Frontal cortex (tissue), 4 donors: ENCODE results near the gene E2F4. TPM values are rescaled to one million over a fixed set of nuclear protein-coding genes. Genes with fewer than 3 reads are reported as not detected.

Source experiments
- DNase-seq, 2 donors: peaks; one replicate each; pipeline ENCODE4 v3.0.0; 2012; ENCODE audit warnings: low spot score in 2 of 2
- FAIRE-seq: peaks from 2 replicates; lab custom pipeline; 2012; peaks lifted over from hg19 to GRCh38; lab: Jason Lieb, UNC
- total RNA-seq: library from RNA; depleted of rRNA; stranded (reverse); fragments of >200 nt; gene quantifications from one replicate; pipeline ENCODE4 v1.2.3, GENCODE V29; 2014
- donor health status: control.
- donor health status: control.
- donor health status: control.

The E2F4 gene
- total RNA-seq, 1 donor from 2014 or later = 19.6 TPM

GRCh38 chr16:67170949-67171649 is 20.9 kb upstream of the E2F4 start:
- DNase-seq = no peak
- no peak for FAIRE-seq

DNA sequence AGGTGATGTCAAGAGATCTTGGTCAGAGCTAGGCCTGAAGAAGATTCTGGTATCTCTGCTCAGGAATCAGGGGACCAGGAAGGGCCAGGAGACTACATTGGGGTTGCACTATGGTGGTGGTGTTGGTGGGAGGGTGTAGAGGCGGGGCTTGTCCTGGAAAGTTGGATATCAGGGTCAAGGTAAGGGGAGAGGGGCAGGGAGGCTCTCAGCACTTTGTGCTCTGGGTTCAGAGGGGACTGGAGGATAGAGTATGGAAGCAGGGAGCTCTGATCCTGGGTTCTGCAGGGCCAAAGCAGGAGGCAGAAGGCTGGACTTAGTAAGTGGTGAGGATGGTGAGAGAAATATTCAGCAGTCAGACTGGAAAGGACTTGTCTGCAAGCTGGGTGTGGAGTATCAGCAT is 18.6 kb upstream of the E2F4 start:
- no peak for FAIRE-seq
- no peak for DNase-seq

DNA sequence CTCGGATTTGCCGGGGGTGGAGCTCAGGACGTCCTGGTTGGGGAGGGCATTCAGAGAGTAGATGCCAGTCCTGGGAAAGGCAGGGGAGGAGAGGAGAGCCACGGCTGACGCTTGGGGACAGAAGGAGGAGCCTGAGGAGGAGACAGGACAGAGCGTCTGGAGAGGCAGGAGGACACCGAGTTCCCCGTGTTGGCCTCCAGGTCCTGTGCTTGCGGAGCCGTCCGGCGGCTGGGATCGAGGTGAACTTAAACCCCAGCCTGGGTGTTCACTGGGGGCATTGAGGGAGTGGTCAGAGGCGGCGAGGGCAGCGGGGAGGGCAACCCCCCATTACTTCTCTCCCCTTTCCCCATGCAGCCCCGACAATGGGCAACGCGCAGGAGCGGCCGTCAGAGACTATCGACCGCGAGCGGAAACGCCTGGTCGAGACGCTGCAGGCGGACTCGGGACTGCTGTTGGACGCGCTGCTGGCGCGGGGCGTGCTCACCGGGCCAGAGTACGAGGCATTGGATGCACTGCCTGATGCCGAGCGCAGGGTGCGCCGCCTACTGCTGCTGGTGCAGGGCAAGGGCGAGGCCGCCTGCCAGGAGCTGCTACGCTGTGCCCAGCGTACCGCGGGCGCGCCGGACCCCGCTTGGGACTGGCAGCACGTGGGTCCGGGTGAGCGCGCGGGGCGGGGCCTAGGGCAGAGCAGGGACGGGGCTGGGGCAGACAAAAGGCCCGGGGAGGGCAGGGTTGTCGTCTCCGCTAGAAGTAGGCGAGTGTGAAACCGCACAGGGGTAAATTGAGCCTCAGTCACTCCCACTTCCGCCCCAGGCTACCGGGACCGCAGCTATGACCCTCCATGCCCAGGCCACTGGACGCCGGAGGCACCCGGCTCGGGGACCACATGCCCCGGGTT is 17.9 kb upstream of the E2F4 start:
- FAIRE-seq = no peak

GRCh38 chr16:67174706-67175231 is 17.2 kb upstream of the E2F4 start:
- FAIRE-seq = no peak
- DNase-seq = no peak

More for the DNA sequence above, 17.9 kb upstream of the E2F4 start:
- DNase-seq = peak; percentile 82 to 84

- no peak for FAIRE-seq
- DNase-seq = no peak
These were observed 15.3 kb upstream of the E2F4 start for GRCh38 chr16:67176662-67177061.

DNA sequence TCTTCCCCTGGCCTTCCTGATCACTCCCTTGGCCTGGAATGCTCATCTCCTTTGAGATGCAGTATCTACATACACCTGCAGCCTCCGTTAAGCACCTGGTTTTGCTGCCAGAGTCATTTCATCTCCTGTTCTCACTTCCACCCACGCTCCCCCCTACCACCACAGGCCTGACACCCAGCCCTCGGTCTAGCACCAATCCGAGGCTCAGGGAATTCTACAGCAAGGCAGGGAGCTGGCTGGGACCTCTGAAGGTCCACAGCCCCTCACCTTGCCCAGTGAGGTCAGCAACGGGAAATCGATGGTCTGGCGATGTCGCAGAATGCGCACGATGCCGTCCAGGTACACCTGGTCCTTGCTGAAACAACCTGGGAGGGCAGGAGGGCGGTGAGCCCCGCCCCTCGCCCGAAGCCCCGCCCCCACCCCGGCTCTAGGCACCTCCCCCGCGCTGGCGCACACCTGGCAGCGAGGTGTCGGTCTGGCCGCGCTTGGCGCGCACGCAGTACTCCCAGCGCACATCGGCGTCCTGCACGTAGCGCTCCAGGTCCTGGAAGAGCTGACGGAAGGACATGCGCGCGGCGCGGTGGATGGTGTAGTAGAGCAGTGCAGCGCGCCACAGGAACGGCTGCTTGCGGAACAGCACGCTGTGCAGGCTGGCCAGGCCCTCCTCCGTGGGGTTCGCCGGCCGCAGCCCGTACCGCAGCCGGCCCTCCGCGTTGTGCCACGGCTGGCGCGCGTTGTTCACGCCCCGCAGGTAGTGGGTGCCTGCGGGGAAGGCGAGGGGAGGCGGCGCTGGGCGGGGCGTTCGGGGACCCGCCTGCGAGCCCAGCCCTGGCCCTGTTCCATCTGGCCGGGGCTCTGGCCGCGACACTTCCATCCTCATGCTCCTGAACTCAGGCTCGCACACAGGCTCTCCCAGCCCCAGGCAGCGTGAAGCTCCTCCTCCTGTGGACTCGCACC is 13.9 kb upstream of the E2F4 start:
- FAIRE-seq (no peak), DNase-seq (no peak)

DNA sequence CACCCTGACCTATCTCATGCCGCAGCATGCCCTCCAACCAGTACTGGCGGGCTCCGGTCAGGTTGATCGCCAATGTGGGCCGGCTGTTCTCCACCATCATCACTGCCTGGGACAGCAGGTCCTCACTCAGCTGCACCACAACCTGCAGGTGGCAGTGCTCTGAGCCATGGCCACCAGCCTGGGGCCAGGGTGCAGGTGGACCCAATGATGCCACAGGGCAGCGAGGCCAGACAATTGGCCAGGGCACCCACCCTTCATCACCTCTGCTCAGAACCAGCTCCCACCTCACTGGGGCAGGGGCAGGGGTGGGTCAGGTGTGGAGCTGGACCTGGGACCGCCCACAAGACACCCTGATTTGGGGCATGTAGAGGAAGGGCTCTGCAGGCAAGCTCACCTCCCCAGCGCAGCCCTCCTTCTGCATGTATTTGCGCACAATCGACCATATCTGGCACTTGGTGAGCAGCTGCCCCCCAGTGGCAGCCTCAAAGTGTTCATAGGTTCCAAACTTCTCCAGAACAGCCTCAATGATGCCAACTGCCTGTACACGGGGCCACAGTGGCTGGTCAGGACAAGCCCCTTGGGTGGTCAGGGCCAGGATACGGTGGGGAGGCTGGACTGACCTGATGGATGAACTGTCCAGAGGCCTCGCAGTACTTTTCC is 12.4 kb upstream of the E2F4 start:
- no peak for DNase-seq
- FAIRE-seq = no peak

DNA sequence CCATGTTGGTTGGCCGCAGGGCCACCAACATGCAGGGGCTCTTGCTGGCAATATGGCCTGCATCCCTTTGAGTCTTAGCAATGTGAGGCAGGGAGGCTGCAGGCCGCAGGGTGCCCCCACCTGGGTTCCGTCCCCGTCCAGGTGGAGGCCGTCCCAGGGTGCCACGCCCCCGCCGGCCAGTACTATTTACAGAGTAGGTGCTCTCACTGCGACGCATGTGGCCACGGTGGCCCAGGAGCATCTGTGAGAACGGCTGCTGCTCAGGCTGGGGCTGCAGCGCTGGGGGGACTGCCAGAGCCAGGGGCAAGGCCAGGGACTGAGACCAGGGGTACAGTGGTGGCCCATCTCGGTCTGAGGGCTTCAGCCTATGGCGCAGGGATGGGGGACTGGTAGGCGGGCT is 11.8 kb upstream of the E2F4 start:
- no peak for FAIRE-seq
- no peak for DNase-seq

GRCh38 chr16:67181346-67181745 is 10.6 kb upstream of the E2F4 start:
- no peak for DNase-seq
- FAIRE-seq = no peak

DNA sequence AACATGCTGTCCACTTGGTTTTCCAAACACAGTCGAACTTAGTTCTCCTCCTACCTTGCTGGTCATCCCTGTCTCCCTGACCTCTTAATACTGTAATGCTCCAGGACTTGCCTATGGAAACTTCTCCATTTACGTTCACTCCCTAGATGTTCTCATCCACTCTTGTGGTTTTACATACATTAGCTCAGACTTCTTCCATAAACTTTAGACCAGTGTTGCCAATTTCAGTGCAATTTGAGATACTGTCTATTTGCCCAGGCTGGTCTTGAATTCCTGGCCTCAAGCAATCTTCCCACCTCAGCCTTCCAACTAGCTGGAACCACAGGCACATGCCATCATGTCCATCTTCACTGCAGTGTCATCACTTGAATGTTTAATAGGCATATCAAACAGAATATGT is 9.7 kb upstream of the E2F4 start:
- FAIRE-seq = no peak
- no peak for DNase-seq

DNA sequence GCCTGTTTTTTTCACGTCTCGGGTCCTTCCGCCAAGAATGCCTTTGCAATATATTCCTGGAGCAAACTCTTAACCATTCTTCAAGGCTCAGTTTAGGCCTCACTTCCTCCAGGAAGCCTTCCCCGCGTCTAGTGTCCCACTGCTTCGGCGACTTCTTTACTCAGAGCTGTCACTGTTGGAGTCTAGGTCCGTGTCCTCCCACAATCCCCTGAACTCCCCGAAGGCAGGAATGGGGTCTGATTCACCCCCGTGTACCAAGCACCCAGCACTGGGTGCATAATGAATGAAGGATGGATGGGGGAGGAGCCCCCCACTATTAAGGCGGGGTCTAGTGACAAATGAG is 8.7 kb upstream of the E2F4 start:
- no peak for DNase-seq
- FAIRE-seq = no peak

DNA sequence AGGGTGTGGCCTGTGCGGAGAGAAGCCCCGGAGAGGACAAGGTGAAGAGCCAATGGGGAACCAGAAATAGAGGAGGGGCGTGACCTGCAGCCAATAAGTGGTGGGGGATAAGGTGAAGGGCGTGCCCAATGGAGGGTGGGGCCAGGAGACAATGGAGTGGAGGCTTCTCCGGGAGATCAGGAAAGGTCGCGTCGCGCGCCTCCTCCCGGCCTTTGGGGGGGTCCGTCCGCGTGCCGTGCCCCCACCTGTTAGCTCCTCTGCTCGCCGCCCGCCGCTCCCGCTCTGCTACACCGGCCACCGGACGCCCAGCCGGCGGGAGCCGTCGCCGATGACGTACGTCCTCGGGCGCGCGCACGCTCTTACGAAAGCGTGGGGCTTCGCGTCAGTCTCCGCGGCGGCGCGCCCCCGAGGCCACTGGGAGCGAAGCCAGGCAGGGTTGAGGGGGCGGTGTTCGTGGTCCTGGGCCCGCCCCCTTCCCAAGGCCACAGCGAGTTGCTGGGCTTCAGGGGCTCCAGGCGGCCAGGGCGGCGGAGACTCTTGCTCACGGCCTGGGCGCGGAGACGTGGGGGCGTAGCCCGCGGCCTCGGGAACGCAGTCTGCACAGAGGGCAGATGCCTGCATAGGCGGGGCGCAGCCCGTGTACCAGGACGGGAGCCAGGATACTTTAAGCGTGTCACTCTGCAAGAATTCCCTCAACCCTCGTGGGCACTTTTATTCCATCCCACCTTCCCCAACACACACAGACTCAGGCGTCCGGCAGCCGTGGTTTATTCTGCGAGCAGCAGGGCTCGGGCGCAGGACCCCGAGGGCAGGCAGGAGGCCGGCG is 8.1 kb upstream of the E2F4 start, which contains the start of gene MATCAP1:
MATCAP1 (minus strand) TSS at position 337 of the 826 bp plus-strand sequence. CDS start 3,353 bp downstream, outside the sequence.
- DNase-seq (peak; percentile 98 to 99), FAIRE-seq (peak; percentile 75)

DNA sequence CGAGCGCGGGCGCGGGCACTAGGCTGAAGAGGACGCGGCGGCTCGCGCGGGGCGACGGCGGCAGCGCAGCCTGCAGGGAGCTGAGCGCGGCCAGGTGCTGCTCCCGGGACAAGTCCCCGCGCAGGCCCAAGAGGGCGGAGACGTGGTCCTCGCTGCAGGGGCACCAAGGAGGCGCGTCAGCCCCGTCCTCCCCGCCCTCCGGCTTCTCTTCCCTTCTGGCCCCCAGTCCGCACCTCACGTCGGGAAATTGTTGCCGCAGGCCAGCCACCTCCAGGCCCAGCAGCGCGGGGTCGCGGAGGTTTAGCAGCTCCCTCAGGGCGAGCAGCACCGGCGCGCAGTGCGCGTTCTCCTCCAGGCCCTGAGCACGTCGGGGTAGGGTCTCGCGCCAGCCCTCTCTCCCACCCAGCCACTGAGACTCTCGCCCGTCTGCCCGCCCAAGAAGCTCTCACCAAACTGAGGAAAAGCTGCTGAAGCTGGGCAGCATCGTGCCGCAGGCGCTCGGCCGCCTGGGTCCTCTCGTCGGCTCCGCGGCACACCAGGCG is 7.4 kb upstream of the E2F4 start:
- no peak for FAIRE-seq
- no peak for DNase-seq

DNA sequence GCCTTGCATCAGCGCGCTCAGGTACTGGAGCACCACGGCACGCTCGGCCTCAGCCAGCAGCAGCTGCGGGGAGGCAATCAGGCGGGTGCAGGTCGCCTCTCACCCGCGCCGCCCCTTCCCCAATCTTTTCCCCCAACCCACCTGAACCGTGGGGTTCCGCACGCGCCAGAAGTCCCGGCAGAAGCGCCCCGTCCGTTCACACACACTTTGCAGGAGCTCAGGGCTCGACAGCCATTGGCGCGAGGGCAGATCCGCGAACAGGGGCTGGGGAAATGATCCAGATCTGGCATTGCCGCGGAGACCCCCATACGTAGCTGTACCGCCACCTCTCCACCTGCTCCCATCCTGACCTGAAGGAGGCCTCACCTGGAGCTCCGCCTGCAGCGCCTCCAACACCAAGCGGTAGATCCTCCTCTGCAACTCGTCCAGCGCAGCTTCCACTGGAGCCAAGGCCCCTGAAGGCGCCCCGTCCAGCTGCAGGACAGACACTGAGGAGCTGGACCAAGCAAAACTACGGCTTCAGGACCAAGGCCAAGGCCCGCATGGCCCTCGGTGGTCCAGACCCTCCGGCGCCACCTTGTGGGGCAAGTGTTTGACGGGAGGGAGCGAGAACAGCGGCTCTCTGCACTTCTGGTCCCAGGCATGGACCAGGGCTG is 6.8 kb upstream of the E2F4 start:
- no peak for FAIRE-seq
- DNase-seq = peak; percentile 71 to 76

DNA sequence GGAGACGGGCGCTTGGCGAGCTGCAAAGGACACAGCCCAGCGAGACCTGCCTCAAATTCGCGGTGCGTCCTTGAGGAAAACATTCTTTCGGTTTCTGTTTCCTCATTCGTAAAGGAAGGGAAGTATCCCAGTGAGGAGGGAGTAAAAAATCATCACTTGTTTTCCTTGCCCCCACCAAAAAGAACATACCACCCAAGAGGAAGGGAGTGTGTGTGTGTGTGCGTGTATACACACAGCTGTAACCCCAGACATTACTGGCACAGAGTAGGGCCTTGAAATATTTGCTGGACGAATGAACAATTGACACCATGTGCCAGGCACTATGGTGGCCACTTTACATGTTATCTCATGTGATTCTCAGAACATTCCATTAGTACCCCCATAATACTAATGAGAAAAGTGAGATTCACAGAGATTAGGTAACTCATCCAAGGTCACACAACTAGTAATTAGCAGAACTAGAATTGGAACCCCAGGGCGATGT is 6.3 kb upstream of the E2F4 start:
- DNase-seq (no peak), FAIRE-seq (no peak)

GRCh38 chr16:67186550-67186950 is 5.4 kb upstream of the E2F4 start:
- FAIRE-seq (no peak), DNase-seq (no peak)

- FAIRE-seq (no peak), DNase-seq (no peak)
These were observed 4.6 kb upstream of the E2F4 start for GRCh38 chr16:67187175-67187890.
